Fibroblast of pulmonary artery (primary cell): ENCODE results near the gene CRB2.

Experiments
- DNase-seq: peaks from one replicate; pipeline ENCODE4 v3.0.0-alpha.2; 2010; ENCODE audit warnings: low read depth
- H3K4me3 ChIP-seq: replicated peaks from 2 replicates; pipeline ENCODE4 v1.5.1; 2011; ENCODE audit warnings: low read depth, mild to moderate bottlenecking, control low read depth, low read length, moderate library complexity
- TF ChIP-seq, protein P1 (sequence below): IDR thresholded peaks from 2 replicates; pipeline ENCODE4 v1.5.1; 2011; ENCODE audit warnings: mild to moderate bottlenecking, control low read depth, low read length, inconsistent platforms; ENCODE audit errors: missing control alignments

CRB2 gene

DNA sequence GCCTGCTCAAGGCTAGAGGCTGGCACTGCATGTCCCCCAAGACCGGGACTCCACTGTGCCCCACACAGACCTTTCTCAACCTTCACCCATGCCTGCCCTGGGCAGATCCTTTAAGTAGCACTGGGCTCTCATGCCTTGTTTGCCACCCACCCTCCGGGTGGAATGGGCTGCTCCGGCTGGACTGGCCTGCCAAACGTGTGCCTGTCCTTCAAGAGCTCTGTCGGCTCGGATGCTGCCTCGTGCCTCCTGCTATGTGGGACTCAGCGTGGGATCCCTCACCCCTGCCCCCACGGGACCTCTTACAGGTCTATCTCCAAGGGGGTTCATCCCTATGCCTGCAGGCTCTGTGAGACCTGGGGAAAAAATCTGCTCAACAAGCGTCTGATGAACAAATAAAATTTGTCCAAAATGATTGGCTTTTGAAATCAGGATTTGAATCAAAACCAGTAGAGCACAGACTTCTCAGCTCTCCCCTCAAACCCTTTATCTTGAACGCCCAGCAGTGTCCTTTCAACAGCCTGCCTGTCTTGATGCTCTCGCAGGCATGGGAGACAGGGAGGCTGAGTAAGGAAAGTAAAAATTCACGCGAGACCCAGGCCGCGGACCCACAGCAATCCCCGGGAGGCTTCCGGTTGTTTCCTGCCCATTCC is 56.3 kb downstream of the CRB2 start:
- TF ChIP-seq, protein P1, sequence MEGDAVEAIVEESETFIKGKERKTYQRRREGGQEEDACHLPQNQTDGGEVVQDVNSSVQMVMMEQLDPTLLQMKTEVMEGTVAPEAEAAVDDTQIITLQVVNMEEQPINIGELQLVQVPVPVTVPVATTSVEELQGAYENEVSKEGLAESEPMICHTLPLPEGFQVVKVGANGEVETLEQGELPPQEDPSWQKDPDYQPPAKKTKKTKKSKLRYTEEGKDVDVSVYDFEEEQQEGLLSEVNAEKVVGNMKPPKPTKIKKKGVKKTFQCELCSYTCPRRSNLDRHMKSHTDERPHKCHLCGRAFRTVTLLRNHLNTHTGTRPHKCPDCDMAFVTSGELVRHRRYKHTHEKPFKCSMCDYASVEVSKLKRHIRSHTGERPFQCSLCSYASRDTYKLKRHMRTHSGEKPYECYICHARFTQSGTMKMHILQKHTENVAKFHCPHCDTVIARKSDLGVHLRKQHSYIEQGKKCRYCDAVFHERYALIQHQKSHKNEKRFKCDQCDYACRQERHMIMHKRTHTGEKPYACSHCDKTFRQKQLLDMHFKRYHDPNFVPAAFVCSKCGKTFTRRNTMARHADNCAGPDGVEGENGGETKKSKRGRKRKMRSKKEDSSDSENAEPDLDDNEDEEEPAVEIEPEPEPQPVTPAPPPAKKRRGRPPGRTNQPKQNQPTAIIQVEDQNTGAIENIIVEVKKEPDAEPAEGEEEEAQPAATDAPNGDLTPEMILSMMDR = no peak
- no peak for DNase-seq
- H3K4me3 ChIP-seq = no peak overlapping the region

DNA sequence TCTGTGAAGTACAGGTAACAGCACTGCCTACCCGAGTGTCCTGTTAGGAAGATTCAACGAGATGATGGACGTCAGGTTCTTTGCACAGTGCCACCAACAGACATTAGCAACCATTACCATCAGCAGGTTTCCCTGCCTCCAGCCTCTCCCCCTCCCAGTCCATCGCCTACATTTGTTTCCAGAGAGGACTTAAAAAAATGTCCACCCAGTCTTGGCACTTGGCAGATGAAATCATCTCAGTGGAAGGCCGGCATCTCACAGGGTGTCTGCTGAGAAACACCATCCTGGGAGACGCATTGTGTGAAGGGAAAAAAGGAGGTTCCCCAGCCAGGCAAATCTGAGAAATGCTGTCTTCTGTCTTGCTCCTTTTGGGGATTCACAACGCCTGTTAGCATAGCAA is 58.2 kb downstream of the CRB2 start:
- H3K4me3 ChIP-seq = no peak overlapping the region
- no peak for DNase-seq
- TF ChIP-seq, protein P1 = no peak

DNA sequence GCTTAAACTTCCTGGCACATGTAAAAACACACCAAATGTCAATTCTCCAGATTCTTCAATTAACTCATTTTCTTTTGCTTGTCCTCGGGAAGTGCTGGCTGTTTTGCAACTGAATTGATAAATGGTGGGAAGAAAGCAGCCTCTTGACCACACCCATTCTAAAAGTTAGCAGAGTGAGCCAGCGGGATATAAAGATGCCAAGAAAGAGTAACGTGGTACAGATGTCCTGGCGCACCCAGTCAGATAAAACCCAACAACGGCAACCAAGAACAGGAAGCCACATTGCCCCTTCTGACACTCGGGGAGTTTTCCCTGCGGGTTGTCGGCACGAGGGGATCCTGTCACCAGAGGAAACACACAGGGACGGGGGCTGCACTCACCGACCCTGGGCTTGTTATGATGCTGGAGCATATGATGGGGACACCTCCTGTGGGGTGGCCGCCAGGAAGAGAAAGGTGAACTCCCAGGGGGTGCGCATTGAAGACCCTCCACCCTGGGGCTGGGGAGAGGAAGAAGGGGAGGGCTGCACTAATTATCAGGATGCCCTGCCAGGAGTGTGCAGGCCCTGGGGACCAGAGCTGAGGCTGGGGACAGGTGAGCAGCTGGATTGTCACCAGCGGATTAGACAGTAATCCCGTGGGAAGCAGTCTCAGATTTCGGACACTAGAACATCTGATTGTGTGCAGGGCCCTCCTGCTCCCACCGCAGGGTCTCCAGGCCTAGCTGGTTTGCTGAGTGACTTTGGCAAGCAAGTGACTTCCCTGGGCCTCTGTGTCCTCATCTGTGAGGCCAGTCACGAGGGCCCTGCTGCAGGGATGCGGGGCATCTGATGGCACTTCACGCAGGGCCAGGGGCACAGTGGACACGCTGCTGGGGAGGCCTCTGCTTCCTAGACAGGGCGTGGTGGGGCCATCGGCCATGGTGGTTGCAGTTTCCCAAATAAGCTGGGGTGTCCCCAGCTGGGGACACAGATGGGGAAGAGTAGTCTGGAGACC is 59.2 kb downstream of the CRB2 start:
- TF ChIP-seq, protein P1 = no peak
- DNase-seq = peak; percentile 8
- H3K4me3 ChIP-seq = no peak overlapping the region

DNA sequence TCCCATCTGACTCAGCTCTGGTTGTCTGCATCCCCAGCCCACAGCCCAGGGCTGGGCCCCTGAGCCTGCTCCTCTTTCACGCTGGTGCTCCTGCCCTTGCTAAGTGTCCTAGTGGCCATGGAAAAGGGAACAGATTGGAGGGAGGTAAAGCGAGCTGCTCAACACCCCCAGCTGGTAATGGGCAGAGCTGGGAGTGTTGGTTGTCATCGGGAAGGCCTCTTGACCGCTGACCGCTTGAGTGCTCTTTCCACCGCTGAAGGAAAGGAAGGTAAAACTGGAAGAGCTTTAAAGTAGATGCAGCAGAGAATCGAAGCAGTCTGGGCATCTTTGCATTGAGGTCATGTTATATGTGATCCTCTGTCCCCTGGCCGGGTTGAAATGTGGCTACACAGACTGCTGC is 60.2 kb downstream of the CRB2 start:
- no peak for DNase-seq
- TF ChIP-seq, protein P1 = no peak
- no peak overlapping the region for H3K4me3 ChIP-seq

DNA sequence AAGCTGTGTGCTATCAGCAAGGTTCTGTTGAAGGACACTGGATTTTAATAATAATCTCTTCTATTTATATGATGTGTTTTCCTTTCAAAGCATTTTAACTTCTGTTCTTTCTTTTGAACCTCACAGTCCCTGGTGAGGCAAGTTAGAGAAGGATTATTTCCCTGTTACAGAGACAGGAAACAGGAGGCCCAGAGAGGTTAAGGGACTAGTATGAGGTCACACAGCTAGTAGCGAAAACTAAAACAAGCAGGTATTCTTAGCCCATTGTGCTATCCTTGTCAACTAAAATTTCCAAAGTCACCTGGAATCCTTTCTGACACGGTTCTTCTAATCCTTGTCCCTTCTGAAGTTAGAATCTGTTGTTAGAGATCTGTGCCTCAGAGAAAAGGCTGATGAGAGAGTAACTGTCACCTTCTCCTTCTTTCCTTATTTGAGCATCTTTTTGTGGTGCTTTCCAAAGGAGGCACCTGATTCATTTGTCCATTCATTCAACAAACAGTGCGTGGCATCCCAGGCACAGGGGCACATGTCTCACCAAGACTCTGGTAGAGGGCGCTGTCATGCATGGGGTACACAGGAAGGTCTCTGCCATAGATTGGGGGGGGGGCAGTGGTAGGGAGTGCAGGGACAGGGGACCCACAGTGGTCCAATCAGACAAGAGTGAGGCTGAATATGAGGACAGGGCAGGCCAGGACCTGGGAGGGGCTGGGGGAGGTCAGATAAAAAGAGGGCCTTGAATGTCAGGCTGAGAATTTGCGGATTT is 61.5 kb downstream of the CRB2 start:
- no peak for DNase-seq
- TF ChIP-seq, protein P1 = no peak
- H3K4me3 ChIP-seq = no peak overlapping the region

DNA sequence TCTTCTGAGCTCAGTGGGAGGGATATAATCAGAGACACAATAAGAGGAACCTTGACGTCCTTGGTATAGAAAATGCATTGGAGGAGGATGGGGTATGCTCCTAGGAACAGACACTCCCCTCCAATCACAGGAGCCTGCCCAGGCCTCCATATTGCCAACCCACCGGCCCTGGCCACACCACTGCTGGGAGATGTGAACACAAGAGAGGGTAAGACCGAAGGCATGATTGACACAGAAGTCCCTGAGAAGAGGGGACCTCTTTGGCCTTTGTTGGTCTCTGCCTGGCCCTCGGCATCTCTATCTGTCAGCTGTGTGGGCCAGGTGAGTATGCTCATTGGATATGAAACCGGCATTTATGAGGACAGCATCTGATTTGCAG is 62.0 kb downstream of the CRB2 start:
- TF ChIP-seq, protein P1 = no peak

More for the DNA sequence above, 62.0 kb downstream of the CRB2 start:
- DNase-seq = no peak
- H3K4me3 ChIP-seq = no peak overlapping the region
